Measurements from ENCODE around the gene MYO18A.

The MYO18A gene

GRCh38 chr17:29127840-29128239 is 52.4 kb downstream of the MYO18A start:
- no peak for DNase-seq (ENCODE audit: low read depth, low spot score)
- TF ChIP-seq, protein P1, sequence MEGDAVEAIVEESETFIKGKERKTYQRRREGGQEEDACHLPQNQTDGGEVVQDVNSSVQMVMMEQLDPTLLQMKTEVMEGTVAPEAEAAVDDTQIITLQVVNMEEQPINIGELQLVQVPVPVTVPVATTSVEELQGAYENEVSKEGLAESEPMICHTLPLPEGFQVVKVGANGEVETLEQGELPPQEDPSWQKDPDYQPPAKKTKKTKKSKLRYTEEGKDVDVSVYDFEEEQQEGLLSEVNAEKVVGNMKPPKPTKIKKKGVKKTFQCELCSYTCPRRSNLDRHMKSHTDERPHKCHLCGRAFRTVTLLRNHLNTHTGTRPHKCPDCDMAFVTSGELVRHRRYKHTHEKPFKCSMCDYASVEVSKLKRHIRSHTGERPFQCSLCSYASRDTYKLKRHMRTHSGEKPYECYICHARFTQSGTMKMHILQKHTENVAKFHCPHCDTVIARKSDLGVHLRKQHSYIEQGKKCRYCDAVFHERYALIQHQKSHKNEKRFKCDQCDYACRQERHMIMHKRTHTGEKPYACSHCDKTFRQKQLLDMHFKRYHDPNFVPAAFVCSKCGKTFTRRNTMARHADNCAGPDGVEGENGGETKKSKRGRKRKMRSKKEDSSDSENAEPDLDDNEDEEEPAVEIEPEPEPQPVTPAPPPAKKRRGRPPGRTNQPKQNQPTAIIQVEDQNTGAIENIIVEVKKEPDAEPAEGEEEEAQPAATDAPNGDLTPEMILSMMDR (IDR thresholded peaks at IDR 0.05; ENCODE audit: low read depth, low read length): no peak
- in situ Hi-C loops (cut with HindIII; ENCODE audit: low sequenced_read_pairs): no loop called here
- no peak overlapping the region for H3K4me3 ChIP-seq (ENCODE audit: low read depth, low read length)

DNA sequence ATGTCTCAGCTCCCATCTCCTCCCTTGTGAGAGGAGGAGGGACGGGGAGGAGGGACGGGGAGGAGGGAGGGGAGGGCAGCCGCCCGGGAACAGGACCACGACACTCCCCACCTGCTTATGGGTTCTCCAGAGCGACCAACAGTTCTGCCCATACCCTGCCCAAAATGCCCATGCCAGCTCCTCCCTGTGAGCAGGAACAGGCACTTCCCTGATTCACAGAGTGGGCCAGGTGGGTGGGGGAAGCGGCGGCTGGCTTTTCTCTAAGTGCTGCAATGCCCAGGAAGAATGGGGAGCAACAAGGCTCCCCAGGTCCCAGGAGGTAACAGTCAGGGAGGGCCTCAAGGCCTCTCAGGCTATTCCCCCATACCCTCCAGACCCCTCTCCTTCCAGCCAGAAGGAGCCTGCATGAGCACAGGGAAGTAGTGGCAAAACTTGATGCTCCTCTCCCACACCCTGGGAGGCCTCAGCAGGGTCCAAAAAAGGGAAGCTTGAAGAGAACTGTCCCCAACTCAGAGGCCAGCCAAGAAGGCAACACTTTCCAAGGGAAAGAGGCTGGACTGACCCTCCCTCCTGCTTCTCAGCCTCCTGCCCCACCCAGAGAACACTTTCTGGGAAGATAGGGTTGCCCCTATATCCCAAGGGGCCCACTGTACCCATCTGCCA is 53.8 kb downstream of the MYO18A start:
- TF ChIP-seq, protein P1 (IDR thresholded peaks at IDR 0.05; ENCODE audit: low read depth, low read length): no peak
- no peak for DNase-seq (ENCODE audit: low read depth, low spot score)
- H3K4me3 ChIP-seq (ENCODE audit: low read depth, low read length): no peak overlapping the region
- in situ Hi-C loops (cut with HindIII; ENCODE audit: low sequenced_read_pairs): no loop called here

GRCh38 chr17:29125651-29126050 is 54.5 kb downstream of the MYO18A start:
- TF ChIP-seq, protein P1 (IDR thresholded peaks at IDR 0.05; ENCODE audit: low read depth, low read length): no peak
- in situ Hi-C loops (cut with HindIII; ENCODE audit: low sequenced_read_pairs): no loop called here
- no peak for DNase-seq (ENCODE audit: low read depth, low spot score)
- H3K4me3 ChIP-seq (ENCODE audit: low read depth, low read length): no peak overlapping the region

DNA sequence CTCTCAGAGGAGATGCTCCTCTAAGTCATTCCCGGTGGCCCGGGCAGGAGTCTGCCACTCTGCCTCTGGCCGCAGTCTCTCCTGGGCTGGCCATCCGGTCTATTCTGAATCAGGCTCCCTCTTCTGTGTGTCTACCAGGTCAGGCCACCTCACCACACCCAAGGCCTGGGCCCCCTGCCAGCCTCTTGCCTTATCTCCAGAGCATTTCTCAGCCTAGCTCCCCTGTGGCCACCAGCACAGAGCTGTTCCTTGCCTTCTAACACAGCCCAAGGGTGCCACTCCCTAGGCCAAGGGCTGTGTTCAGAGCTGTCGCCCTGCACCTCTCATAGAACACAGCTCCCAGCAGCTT is 55.3 kb downstream of the MYO18A start:
- in situ Hi-C loops (cut with HindIII; ENCODE audit: low sequenced_read_pairs): no loop called here

GRCh38 chr17:29124135-29124924 is 55.9 kb downstream of the MYO18A start:
- TF ChIP-seq, protein P1 (IDR thresholded peaks at IDR 0.05; ENCODE audit: low read depth, low read length): peak; percentile 79
- DNase-seq (ENCODE audit: low read depth, low spot score): peak; percentile 77
- H3K4me3 ChIP-seq (ENCODE audit: low read depth, low read length): no peak overlapping the region
- in situ Hi-C loops (cut with HindIII; ENCODE audit: low sequenced_read_pairs): no loop called here

More for the DNA sequence above, 55.3 kb downstream of the MYO18A start:
- DNase-seq (ENCODE audit: low read depth, low spot score): no peak
- TF ChIP-seq, protein P1 (IDR thresholded peaks at IDR 0.05; ENCODE audit: low read depth, low read length): no peak
- H3K4me3 ChIP-seq (ENCODE audit: low read depth, low read length): no peak overlapping the region

DNA sequence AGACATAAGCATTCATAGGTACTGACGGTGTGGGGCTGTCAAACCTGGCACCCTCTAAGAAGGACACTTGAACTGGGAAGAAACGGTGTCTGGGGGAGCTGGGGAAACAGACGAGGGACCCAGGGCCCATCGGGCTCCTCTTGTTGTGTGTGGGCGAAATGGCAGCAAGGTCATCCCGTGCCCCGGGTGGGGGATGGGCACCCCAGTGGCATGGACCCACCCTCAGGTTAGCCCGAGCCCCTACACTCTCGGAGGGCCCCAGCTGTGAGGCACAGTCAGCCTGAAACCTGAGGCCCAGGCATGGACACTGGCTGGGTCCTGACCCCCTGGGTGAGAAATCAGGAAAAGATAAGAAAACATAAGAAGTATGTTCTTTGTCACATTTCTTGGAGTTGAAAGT is 57.1 kb downstream of the MYO18A start:
- no peak for DNase-seq (ENCODE audit: low read depth, low spot score)
- H3K4me3 ChIP-seq (ENCODE audit: low read depth, low read length): no peak overlapping the region
- in situ Hi-C loops (cut with HindIII; ENCODE audit: low sequenced_read_pairs): no loop called here
- TF ChIP-seq, protein P1 (IDR thresholded peaks at IDR 0.05; ENCODE audit: low read depth, low read length): no peak
